Activated effector memory CD4-positive, alpha-beta T cell treated with Interleukin-2 at 50 U/mL for 16 hours (primary cell): ENCODE measurements around the gene PDSS2.
"Not testable (repeated sequence)": the region's sequence is repeated elsewhere in the genome, so short reads cannot be mapped to it uniquely, and the experiment has no call there.

Source experiments
- DNase-seq: peaks from one replicate; pipeline ENCODE4 v3.0.0-alpha.2; 2020

PDSS2 gene

DNA sequence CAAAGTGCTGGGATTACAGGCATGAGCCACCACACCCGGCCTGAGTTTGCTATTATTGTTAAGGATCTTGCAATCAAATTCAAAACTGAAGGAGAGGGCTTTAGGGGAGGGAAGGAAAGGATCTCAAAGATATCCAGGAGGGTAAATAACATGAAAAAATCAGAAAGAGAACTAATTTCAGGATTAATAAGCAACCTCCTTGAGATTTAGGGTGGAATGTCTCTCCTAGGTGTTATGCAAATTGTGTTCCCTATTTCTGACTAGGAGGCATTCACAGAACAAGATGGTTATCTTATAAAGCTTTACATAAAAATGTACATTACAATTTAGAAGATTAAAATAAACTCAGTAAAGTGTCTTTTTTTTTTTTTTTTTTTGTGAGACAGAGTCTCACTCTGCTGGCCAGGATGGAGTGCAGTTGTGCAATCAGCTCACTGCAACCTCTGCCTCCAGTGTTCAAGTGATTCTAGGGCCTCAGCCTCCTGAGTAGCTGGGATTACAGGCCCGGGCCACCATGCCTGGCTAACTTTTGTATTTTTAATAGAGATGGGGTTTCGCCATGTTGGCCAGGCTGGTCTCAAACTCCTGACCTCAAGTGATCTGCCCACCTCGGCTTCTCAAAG is 252.0 kb downstream of the PDSS2 start:
- no peak for DNase-seq

DNA sequence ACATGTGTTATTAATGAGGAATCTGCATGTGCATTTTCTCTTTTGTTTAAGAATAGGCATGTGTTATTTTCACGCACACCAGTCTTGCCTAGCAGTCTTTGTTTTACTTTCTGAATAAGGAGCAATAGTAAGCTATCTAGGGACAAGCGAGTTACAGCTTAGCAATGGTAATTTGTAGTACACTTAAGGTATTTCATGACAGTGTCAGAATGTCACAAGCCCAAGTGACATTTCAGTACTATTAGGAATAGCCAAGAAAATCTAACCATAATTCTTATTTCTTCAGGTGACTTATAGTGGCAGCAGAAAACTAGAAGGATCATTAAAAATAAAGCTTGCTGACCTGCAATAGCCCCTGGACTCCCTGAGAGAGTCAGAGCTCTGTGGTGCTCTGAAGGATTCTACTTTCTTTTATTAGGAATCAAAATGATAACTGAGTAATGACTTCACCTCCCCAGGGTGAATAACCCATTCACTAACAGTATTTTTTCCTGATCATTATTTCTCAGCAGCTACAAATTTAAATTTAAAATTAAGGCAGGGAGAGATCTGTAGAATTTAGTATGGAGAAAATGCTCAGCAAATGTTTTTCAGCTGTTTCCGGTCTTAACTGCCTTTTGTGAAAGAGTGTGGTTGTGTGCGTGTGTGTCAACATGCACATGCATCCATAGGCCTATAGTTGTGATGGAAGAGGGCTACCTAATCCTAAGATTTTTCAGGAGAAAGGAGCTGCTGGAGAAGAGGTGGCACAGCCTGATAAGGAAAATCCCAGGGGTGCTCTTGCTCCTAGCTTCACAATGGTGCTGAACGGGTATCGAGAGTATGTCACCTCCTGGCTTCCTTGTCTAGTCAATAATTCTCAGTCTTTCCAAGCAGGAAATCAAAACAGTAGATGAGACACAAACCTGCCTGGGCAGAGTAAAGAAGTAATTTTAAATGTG is 254.0 kb downstream of the PDSS2 start:
- DNase-seq = no peak

DNA sequence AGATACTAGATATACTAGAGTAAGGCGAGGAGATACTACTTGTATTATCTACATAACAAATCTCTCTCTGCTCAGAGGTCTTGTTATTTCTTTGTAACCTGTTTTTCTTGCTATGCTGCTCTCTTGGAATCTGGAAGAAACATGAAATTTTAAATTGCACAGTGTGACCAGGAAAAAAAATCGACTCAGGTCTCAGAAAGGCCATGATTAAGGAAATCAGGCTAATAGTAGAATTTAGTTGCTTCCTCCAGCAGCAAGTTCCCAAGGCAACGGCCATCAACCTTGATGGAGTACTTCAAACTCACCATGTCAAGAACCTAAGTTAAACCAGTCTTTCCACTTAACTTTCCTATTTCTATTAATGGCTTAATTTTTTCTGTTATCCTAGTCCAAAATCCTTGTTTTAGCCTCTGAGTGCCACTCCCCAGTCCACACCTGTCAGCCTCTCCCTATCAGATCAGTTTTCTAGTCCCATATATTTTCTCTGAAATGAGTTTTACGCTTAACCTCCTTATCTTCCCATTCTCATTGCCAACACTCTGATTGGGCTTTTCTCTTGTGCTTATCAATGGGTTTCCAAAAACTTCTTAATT is 256.4 kb downstream of the PDSS2 start:
- no peak for DNase-seq

DNA sequence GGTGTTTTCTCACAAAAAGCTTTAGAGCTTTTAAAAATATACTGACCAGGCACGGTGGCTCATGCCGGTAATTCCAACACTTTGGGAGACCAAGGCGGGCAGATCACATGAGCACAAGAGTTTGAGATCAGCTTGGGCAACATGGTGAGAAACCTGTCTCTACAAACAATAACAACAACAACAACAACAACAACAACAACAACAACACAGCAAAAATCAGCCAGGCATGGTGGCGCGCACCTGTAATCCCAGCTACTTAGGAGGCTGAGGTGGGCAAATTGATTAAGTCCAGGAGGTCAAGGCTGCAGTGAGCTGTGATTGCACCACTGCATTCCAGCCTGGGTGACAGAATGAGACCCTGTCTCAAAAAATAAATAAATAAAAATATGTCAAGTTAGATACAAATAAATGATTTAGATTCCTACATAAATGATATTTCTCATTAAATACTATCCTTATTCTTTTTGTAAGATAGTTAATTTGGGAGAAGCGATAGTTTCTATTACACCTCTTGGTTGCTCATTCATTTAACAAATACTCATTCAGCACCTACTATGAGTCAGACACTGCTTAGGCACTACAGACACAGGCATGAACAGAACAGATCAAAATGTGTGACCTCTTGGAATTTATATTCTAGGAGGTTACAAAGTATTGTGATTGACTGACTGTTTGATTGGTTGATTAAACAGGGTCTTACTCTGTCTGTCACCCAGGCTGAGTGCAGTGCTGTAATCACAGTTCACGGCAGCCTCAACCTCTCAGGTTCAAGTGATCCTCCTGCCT is 260.5 kb downstream of the PDSS2 start:
- DNase-seq = no peak

DNA sequence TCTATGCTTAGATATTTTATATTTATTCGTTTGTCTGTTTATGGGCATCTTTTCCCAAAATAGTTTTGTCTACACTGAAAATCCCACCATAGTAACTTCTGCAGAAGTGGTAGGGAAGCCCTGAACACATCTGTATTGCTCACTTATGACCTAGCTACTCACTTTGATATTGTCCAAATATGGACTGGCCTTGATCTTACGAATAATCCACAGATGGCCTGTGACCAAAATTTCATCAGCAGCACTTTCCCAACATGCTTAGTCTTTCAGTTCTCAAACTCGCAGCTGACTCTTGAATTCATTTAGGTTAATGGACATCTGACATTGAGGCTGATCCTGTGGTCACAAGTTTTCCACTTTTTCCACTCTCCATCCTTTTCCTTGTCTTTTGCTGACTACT is 263.2 kb downstream of the PDSS2 start:
- DNase-seq = no peak

DNA sequence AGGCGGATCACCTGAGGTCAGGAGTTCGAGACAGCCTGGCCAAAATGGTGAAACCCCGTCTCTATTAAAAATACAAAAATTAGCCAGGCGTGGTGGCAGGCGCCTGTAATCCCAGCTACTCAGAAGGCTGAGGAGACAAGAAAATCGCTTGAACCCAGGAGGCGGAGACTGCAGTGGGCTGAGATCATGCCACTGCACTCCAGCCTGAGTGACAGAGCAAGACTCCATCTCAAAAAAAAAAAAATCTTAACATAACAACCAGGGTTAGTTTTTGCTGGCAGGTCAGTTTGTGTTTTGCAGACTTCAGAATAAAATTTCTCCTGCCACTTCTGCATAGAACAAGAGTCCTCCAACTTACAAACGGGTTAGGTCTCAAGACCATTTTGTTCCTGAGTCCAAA is 264.6 kb downstream of the PDSS2 start:
- not testable (repeated sequence) for DNase-seq

DNA sequence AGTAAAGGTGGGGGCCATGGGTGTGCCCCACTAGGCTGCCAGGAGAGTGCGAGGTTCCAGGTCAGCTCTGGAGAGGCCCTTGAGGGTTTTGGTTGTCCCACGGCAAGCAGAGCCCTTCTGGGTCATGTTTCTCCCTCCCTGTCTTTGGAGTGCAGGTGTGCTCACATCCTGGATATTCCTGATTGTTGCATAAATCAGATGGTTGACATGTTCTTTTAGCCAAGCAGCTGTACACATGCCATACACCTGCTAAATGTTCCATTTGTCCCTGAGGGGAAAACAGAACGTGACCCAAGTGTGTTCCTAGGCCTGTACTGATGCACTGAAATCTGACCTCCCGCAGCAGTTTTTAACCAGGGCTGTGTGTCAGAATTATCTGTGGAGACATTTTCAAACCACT is 266.5 kb downstream of the PDSS2 start:
- DNase-seq = no peak

DNA sequence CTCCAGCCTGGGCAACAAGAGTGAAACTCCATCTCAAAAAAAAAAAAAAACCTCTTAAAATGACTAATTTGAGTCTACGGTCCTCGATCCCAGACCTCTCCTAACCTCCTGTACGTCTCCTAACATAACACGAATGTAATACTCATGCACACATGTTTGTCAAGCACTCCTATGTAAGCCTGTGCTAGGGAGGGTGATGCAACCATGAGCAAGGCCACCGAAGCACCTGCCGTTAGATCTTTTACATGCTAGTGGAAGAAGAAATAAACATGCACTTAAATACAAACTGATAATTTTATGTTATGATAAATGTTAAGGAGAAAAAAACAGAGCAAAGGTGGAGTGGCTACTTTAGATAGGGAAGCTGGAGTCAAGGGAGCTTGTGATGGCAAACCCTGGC is 271.7 kb downstream of the PDSS2 start:
- no peak for DNase-seq

DNA sequence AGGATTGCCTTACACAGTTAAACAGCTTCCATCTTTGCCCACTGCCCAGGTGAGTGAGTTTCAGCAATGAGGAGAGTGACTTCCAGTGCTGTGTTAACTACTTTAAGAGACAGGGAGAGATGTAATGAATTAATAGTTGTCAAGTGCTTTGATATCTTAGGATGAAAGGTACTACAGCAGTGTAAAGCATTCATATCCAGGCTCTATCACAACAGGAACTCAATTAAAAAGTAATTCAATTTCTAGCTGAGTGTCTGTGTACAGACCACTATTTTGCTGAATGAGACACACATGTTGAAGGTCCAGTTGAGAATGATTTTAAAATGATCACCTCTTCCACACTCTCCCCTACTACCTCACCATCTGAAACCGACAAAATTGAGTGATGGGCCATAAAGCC is 273.3 kb downstream of the PDSS2 start:
- no peak for DNase-seq

DNA sequence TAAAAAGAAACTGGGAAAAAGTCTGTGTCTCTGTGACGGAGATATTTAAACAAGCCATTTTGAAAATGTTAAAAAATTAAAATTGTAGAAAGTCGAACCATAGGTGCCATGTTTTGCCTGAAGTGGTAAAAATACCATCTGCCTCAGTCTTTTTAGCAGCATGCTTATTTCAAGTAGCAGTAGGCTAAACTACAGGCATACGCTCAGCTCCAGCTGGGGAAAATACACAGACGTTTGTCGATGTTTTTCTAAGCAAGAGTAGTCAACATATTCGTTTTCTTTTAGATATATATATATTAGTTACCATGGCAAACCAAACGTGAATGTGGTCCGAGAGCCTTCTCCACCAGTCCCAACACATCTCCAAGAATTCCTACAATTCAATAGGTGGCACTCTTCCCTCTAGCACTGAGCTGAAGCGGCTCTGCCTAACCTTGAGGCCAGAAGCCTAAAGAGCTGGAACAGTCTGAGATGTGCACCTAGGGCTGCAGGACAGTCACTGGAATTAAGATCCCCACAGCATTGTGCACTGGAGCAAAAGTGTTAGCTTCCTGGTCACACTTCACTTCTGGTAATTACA is 273.9 kb downstream of the PDSS2 start:
- no peak for DNase-seq

DNA sequence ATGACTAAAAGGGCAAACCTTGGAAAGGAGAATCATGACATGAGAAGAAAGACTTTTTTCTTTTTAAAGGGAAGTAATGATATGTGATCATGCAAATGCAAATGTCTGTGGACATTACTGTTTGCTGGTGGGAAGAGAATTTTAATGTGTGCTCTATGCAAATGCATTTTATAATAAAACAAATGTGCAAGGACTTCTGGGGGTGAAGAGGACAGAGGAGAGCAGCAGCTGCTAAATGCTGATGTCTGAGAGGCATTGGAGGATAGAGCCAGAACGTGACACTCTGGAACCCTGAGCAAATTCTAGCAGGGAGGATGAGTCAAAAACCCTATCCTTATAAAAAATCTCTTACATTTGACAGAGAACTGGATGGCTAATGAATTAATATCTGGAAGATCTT is 274.9 kb downstream of the PDSS2 start:
- no peak for DNase-seq

DNA sequence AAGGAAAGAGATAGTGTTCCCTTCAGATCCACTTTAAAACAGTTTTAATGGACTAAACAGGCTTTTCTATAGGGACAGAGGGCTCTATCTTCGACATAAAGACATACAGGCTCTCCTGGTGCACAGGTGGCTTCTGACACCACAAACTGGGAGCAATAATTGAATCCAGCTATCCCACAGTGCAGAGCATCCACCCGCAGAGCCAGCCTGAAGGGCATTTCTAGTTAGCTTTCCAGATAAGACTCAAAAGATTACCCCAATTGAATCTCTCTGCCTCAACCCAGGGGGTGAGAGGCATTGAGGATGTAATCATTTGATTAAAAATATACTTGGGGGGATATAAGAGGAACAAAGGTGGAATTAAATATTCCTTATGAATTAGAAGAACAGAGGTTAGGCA is 279.3 kb downstream of the PDSS2 start:
- no peak for DNase-seq

DNA sequence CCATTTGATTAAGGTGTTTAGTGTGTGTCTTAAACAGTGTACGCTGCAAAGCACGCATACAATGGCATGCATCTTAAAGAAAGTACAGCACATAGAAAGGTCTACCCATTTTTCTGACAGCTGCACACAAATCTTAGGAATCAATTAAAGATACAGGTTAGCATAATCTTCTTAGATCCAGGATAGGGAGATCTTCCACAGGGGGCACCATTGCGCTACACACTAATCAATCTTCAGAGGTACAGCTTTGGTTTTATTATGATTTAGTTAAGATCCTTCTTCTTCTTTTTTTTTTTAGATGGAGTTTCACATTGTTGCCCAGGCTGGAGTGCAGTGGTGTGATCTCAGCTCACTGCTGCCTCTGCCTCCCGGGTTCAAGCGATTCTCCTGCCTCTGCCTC is 280.4 kb downstream of the PDSS2 start:
- no peak for DNase-seq

DNA sequence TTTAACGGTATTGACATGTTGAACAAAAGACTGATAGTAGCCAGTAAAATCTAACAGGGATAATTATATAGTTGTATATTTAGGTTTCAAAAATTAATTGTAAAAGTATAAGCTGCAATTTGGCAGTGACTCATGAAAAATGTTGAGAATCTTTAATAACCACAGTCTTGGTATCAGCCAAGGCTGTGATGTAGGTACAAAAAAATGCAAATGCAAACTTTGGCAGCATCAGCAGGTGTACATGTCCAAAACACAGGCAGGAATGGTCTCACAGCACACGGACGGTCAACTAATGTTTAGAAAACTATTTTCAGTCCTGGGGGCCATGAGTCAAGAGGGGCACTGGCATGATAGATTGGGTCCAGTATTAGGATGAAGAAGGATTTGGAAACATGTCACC is 285.6 kb downstream of the PDSS2 start:
- no peak for DNase-seq

DNA sequence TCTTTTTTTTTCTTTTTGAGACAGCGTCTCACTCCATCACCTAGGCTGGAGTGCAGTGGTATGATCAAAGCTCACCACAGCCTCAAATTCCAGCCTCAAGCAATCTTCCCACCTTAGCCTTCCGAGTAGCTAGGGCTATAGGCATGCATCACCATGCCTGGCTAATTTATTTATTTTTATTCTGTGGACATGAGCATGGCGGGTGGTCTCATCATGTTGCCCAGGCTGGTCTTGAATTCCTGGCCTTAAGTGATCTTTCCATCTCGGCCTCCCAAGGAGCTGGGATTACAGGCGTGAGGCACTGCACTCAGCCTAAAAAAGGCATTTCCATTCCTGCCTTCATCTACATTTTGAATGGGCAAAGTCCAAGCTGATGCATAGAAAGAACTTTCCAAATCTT is 287.9 kb downstream of the PDSS2 start:
- no peak for DNase-seq

DNA sequence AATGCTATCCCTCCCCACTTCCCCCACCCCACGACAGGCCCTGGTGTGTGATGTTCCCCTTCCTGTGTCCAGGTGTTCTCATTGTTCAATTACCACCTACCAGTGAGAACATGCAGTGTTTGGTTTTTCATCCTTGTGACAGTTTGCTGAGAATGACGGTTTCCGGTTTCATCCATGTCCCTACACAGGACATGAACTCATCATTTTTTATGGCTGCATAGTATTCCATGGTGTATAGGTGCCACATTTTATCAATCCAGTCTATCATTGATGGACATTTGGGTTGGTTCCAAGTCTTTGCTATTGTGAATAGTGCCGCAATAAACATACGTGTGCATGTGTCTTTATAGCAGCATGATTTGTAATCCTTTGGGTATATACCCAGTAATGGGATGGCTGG is 295.1 kb downstream of the PDSS2 start:
- not testable (repeated sequence) for DNase-seq

DNA sequence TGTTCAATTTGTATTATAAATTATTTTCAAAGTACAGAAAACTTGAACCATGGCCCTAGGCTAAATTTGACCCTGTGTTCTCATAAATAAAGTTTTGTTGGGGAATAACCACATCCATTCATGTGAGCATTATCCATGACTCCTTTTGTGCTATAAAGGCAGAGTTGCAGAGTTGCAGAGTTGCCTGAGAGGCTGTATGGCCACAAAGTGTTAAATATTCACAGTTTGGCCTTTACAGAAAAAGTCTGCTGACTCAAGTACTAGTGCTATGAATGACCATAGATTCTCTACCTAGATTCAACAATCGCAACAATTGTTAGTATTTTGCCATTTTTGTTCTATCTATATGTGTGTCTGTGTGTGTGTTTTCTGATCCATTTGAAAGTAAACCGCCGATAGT is 297.8 kb downstream of the PDSS2 start:
- DNase-seq = no peak

DNA sequence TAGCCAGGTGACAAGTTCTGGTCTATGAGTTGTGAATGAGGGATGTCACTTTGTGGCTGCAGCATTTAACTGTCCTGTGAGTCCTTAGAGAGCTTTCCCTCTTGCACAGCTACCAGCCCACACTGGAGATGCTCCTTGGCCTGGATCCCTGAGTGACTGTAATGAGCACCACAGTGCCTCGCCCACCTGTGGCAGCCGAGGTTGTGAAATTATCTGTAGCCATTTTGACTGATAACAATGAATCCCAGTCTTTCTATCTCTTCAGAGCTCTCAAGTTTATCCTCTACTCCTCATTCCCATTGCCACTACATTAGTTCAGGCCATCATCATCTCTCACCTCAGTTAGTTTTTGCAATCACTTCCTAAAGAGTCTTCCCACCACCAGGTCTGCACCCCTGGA is 302.7 kb downstream of the PDSS2 start:
- no peak for DNase-seq

DNA sequence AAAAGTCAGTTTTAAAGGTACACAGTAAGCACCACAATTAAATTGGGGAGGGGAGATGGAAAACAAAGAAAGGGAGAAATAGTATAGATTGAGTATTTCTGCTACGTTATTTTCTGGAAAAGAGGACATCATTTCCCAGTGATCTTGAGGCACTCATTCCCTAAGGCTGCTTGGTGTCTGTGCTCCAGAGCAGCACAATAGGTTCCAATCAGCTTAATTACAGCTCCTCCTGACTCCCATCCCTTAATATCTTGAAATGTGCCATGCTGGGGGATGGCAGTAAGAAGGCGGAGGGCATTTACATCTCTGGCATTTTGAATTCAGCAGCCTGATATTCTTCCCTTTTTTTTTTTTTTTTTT is 304.6 kb downstream of the PDSS2 start:
- DNase-seq = no peak

DNA sequence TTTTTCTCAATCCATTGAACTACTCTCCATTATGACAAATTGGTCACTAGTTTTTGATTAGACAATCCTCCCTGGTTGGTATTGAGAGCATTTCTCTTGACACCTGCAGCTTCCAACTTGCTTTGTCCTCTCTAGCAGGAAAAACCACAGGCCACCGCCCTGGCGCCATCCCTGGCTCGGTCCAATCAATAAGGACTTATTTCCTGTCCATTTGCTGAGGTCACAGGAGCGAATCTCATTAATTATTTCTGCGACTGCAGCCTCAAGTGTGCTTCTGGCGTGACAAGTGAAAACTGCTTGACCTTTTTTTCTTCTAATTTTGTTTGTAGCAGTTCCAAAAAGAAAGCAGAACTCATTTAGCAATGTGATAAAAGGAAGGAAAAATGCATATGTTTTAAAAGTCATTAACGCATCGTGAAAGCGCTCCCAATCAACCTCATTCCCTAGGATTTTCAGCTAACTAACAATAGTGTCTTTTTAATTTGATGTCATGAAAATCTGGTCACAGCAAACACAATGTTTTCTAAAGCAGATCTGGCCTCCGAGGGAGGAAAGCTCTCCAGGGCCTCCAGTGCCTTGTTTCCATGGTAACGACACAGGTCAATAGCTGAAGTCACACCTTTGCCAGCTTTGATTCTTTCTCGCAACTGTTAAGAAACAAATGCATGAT is 305.1 kb downstream of the PDSS2 start:
- no peak for DNase-seq

DNA sequence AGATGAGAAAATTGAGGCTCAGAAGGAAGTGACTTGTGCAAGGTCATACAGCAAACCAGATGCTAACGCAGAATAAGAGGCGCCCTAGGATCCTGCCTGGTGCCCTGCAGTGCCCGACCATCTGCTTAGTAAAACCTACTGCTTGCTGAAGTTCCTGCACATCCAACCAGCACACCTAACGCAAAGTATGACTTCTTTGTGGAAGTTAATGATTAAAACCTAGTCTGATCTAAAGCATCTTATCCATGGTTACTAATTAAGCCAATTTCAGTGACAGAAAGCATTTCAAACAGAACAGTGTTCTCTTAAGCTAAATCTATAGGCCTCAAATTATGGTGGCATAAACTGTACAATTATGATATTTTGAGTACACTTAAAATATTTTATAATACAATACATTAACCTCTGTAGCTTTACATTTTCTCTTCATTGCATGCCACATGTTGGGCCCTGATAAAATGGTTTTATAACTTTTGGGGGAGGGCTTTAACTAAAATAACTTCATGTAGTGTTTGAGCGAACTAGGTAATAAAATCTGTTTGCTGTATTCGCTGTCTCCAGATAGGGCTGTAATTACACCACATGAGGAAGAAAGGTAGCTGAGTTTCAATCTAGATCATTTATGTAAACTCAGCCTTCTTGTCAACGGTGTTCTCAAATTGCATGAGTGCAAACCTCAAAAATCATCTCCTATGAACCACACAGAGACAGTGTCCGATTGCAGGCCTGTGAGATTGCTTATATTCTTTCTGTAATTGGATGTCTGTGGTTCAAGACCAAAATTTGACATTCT is 306.5 kb downstream of the PDSS2 start:
- DNase-seq = no peak

DNA sequence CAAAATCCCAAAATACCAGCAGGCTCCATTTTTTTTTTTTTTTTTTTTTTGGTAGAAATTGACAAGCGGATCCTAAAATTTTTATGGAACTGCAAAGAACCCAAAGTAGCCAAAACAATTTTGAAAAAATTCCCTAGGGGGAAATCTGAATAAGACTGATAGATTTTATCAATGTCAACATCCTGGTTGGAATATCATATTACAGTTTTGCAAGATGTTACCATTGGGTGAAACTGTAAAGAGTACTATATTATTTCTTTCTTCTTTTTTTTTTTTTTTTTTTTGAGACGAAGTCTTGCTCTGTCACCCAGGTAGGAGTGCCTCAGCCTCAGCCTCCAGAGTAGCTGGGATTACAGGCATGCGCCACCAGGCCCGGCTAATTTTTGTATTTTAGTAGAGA is 314.7 kb downstream of the PDSS2 start:
- no peak for DNase-seq
